HG02678 (cell line): ENCODE results near the gene FOXR2.

Experiments used
- ATAC-seq: cut with Tn5 transposase; IDR thresholded peaks from one replicate; pipeline ENCODE4 v1.9.1; 2021; ENCODE audit warnings: mild to moderate bottlenecking, moderate library complexity; ENCODE audit not compliant: unreplicated experiment

FOXR2 gene

GRCh38 chrX:55623100-55623499, at the start of gene FOXR2:
Gene FOXR2, plus strand, starts transcription at chrX:55623400. Its CDS starts 312 bp downstream, at chrX:55623712.
- no peak for ATAC-seq

GRCh38 chrX:55579115-55579514, 44.1 kb upstream of the FOXR2 start:
- ATAC-seq, result no peak

GRCh38 chrX:55582447-55582846, 40.8 kb upstream of the FOXR2 start:
- ATAC-seq, result no peak

- no peak for ATAC-seq
Observed at GRCh38 chrX:55593296-55593695, 29.9 kb upstream of the FOXR2 start.

GRCh38 chrX:55593756-55594257, 29.4 kb upstream of the FOXR2 start:
- ATAC-seq, result no peak

- no peak for ATAC-seq
Observed at GRCh38 chrX:55598333-55598732, 24.9 kb upstream of the FOXR2 start.

GRCh38 chrX:55619547-55619946, 3.7 kb upstream of the FOXR2 start:
- ATAC-seq, result no peak

GRCh38 chrX:55624403-55624802, 1.2 kb downstream of the FOXR2 start:
- no peak for ATAC-seq

GRCh38 chrX:55636109-55636508, 12.9 kb downstream of the FOXR2 start:
- no peak for ATAC-seq

- ATAC-seq, result no peak
Observed at GRCh38 chrX:55638933-55639332, 15.7 kb downstream of the FOXR2 start.

GRCh38 chrX:55640854-55641253, 17.7 kb downstream of the FOXR2 start:
- peak; percentile 79 for ATAC-seq

GRCh38 chrX:55648434-55648833, 25.2 kb downstream of the FOXR2 start:
- ATAC-seq, result peak; percentile 72

GRCh38 chrX:55659931-55660330, 36.7 kb downstream of the FOXR2 start:
- no peak for ATAC-seq

- ATAC-seq, result no peak
Observed at GRCh38 chrX:55663584-55663983, 40.4 kb downstream of the FOXR2 start.

- ATAC-seq, result no peak
Observed at GRCh38 chrX:55668084-55668483, 44.9 kb downstream of the FOXR2 start.
